HL-60 (cell line): Measurements from ENCODE around the gene THAP7.
"Not testable (repeated sequence)": the region's sequence is repeated elsewhere in the genome, so short reads cannot be mapped to it uniquely, and the experiment has no call there.

ENCODE experiments used
- DNase-seq, 2 experiments: peaks; one replicate each; pipeline ENCODE4 v3.0.0-alpha.2; 2010 to 2020; ENCODE audit warnings: low read depth in 1 of 2, low spot score in 1 of 2
- H3K27ac ChIP-seq: fragments of 250-450 bp; sonication (Bioruptor Pico); replicated peaks from 2 replicates; pipeline ENCODE4 v1.5.1; 2020; ENCODE audit warnings: mild to moderate bottlenecking, moderate library complexity
- H3K27me3 ChIP-seq: fragments of 250-450 bp; sonication (Bioruptor Pico); 2 replicates; pipeline ENCODE4 v1.5.1; 2021; ENCODE audit warnings: mild to moderate bottlenecking, moderate library complexity; ENCODE audit not compliant: insufficient read depth, poor library complexity, severe bottlenecking
- H3K4me3 ChIP-seq: replicated peaks from 2 replicates; pipeline ENCODE4 v1.5.1; 2011; ENCODE audit warnings: mild to moderate bottlenecking, control low read depth, low read length; ENCODE audit not compliant: insufficient read depth
- CTCF ChIP-seq: IDR thresholded peaks from one replicate; pipeline ENCODE4 v1.5.1; 2011; ENCODE audit warnings: low read length, control low read depth, inconsistent platforms; ENCODE audit not compliant: insufficient read depth
- GABPA ChIP-seq: IDR thresholded peaks from 2 replicates; pipeline ENCODE4 v1.6.1; 2012; ENCODE audit warnings: low read depth
- POLR2AphosphoS5 ChIP-seq: IDR thresholded peaks from 2 replicates; pipeline ENCODE4 v1.6.1; 2012; ENCODE audit warnings: low read depth
- REST ChIP-seq: IDR thresholded peaks from 2 replicates; pipeline ENCODE4 v1.6.1; 2012; ENCODE audit warnings: low read depth; ENCODE audit not compliant: insufficient replicate concordance
- SPI1 ChIP-seq: IDR thresholded peaks from 2 replicates; pipeline ENCODE4 v1.6.1; 2012; ENCODE audit warnings: low read depth, mild to moderate bottlenecking, borderline replicate concordance

Gene THAP7

GRCh38 chr22:21013657-21014201 lies 11.8 kb upstream of the THAP7 start:
- H3K27ac ChIP-seq, result no peak overlapping the region
- DNase-seq, result no peak
- H3K4me3 ChIP-seq, result peak overlapping the region; percentile 25
- peaks cover 22% of the 10 kb centered on the region for H3K27me3 ChIP-seq
- TF ChIP-seq REST (peak; percentile 16), CTCF (no peak)

- TF ChIP-seq GABPA, result no peak
- DNase-seq, result no peak
Measured at GRCh38 chr22:21012446-21013407, 10.8 kb upstream of the THAP7 start.

GRCh38 chr22:21010426-21011113 lies 8.7 kb upstream of the THAP7 start:
- DNase-seq, result no peak
- no peak for TF ChIP-seq CTCF
- no peak for TF ChIP-seq SPI1
- no peak for TF ChIP-seq REST
- no peak for TF ChIP-seq POLR2AphosphoS5
- no peak for TF ChIP-seq GABPA
- no peak overlapping the region for H3K27ac ChIP-seq
- H3K27me3 ChIP-seq, result peaks cover 19% of the 10 kb centered on the region
- H3K4me3 ChIP-seq, result no peak overlapping the region

More at GRCh38 chr22:21012446-21013407, 10.8 kb upstream of the THAP7 start:
- Histone ChIP-seq H3K4me3 (no peak overlapping the region), H3K27me3 (peaks cover 22% of the 10 kb centered on the region), H3K27ac (no peak overlapping the region)

- H3K4me3 ChIP-seq, result no peak overlapping the region
- TF ChIP-seq REST (peak; percentile 97), CTCF (no peak)
- H3K27ac ChIP-seq, result no peak overlapping the region
- DNase-seq, result peak in 1 of 2 experiments; percentile 46
- H3K27me3 ChIP-seq, result peaks cover 15% of the 10 kb centered on the region
Measured at GRCh38 chr22:21009638-21010425, 7.9 kb upstream of the THAP7 start.

GRCh38 chr22:21009208-21009607 lies 7.3 kb upstream of the THAP7 start:
- H3K27me3 ChIP-seq, H3K4me3 ChIP-seq, DNase-seq, H3K27ac ChIP-seq: not testable (repeated sequence)
